ENCODE data around the gene CHRDL1. TPM values are rescaled to one million over a fixed set of nuclear protein-coding genes. Genes with fewer than 3 reads are reported as not detected.

Gene CHRDL1
- total and polyA plus RNA-seq, 2 of the 13 experiments (the other 11 are each of a cell fraction or from before 2014, with no cell fraction given) = not detected

GRCh38 chrX:110671068-110671803, 124.4 kb downstream of the CHRDL1 start (continued):
- TF ChIP-seq ZNF101 (CRISPR knock-in tag; IDR thresholded peaks at IDR 0.05; ENCODE audit: borderline replicate concordance, low read depth) (no peak), ZNF737 (CRISPR knock-in tag; IDR thresholded peaks at IDR 0.05; ENCODE audit: borderline replicate concordance) (no peak)

- ATAC-seq = no peak
Measured at GRCh38 chrX:110669572-110669971, 126.0 kb downstream of the CHRDL1 start.

More at GRCh38 chrX:110669572-110669971, 126.0 kb downstream of the CHRDL1 start:
- POLR2A ChIA-PET = no interaction called here
- intact Hi-C loops (cut with micrococcal nuclease; ENCODE audit: unreplicated experiment) (no loop called here), in situ Hi-C loops (cut with HindIII; ENCODE audit: extremely low pct_ligation_motif_present, low pct_unique_long_range_greater_than_20kb) (no loop called here)
- CTCF ChIA-PET (ENCODE audit: low intra/inter-chr PET ratio, low total read pairs) = no interaction called here
- FAIRE-seq (no peak), DNase-seq (ENCODE audit: low spot score) (no peak)
- H3K27ac ChIP-seq (ENCODE audit: extremely low read length, insufficient read depth, low read length) = no peak overlapping the region
- peaks cover 5% of the 10 kb centered on the region; the same call in 1 of the 2 replicates for H3K4me1 ChIP-seq (ENCODE audit: insufficient read depth, low read length)
- H3K36me3 ChIP-seq (replicated peaks in 1 of 2; ENCODE audit: control insufficient read depth in 1 of 2, insufficient read depth in 2 of 2, low read length in 2 of 2) = no peaks in the 10 kb centered on the region
- H3K27me3 ChIP-seq (ENCODE audit: control insufficient read depth in 1 of 2, insufficient read depth in 2 of 2, low read length in 2 of 2) = no peaks in the 10 kb centered on the region
- no peak overlapping the region for H3K4me2 ChIP-seq (ENCODE audit: low read depth, low read length)
- no peak overlapping the region for H3K4me3 ChIP-seq (replicated peaks in 1 of 3; ENCODE audit: insufficient read depth in 1 of 3, low read depth in 2 of 3, low read length in 3 of 3)
- BruUV-seq (replicated peaks) = no TSS peak
- H4K20me1 ChIP-seq (ENCODE audit: insufficient read depth, low read length) = no peaks in the 10 kb centered on the region
- no peaks in the 10 kb centered on the region for H3K79me2 ChIP-seq (ENCODE audit: insufficient read depth, low read length)
- H3K9me3 ChIP-seq (ENCODE audit: low read length) = no peaks in the 10 kb centered on the region
- H3K9ac ChIP-seq (ENCODE audit: insufficient read depth, low read depth, low read length) = no peak overlapping the region
- no peak overlapping the region for H2AFZ ChIP-seq (ENCODE audit: low read length)
- no peak for TF ChIP-seq ZNF792 (CRISPR knock-in tag; IDR thresholded peaks at IDR 0.05)
- no peak for TF ChIP-seq ZNF550 (CRISPR knock-in tag; IDR thresholded peaks at IDR 0.05; ENCODE audit: borderline replicate concordance)
- TF ChIP-seq ADNP (CRISPR knock-in tag; IDR thresholded peaks at IDR 0.05) = no peak
- TF ChIP-seq NCOR1 (IDR thresholded peaks at IDR 0.05; ENCODE audit: borderline replicate concordance, low read length) = no peak
- no peak for TF ChIP-seq ZFX (CRISPR knock-in tag; IDR thresholded peaks at IDR 0.05; ENCODE audit: low read depth)
- no peak for TF ChIP-seq ZNF251 (CRISPR knock-in tag; IDR thresholded peaks at IDR 0.05)
- TF ChIP-seq HDAC1 (CRISPR knock-in tag; IDR thresholded peaks at IDR 0.05) = no peak
- TF ChIP-seq REXO4 (CRISPR knock-in tag; IDR thresholded peaks at IDR 0.05; ENCODE audit: borderline replicate concordance) = no peak
- TF ChIP-seq MTERF4 (CRISPR knock-in tag; IDR thresholded peaks at IDR 0.05) = no peak
- no peak for TF ChIP-seq PRDM10 (CRISPR knock-in tag; IDR thresholded peaks at IDR 0.05; ENCODE audit: low read depth)
- no peak for TF ChIP-seq SRSF1 (optimal IDR thresholded peaks at IDR 0.05; ENCODE audit: low read depth, low read length)
- WGBS (ENCODE audit: low lambda C conversion rate) = 0% methylated on average over 1 of the region's 1 CpG
